ENCODE data around the gene ASNSD1.
A peak's percentile ranks its signal among the peaks of the same experiment; 100 is the strongest.
"Not testable (repeated sequence)": the region's sequence is repeated elsewhere in the genome, so short reads cannot be mapped to it uniquely, and the experiment has no call there.

Gene ASNSD1

GRCh38 chr2:189648846-189649509, 12.3 kb upstream of the ASNSD1 start:
- no peak for DNase-seq

DNA sequence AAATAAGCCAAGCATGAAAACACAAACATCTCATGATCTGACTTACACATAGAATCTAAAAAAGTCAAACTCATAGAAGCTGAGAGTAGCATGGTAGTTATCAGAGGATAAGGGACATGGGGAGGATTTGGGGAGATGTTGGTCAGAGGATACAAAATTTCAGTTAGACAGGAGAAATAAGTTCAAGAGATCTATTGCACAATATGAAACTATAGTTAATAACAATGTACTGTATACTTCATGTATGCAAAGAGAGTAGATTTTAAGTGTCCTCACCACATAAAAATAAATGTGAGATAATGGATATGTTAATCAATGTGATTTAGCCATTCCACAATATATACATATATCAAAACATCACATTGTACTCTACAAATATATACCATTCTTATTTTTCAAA, 10.0 kb upstream of the ASNSD1 start:
- no peak for DNase-seq

- DNase-seq, result not testable (repeated sequence)
These were observed 7.8 kb upstream of the ASNSD1 start for GRCh38 chr2:189653464-189653863.

- no peak for DNase-seq
These were observed 6.6 kb upstream of the ASNSD1 start for GRCh38 chr2:189654641-189655040.

DNA sequence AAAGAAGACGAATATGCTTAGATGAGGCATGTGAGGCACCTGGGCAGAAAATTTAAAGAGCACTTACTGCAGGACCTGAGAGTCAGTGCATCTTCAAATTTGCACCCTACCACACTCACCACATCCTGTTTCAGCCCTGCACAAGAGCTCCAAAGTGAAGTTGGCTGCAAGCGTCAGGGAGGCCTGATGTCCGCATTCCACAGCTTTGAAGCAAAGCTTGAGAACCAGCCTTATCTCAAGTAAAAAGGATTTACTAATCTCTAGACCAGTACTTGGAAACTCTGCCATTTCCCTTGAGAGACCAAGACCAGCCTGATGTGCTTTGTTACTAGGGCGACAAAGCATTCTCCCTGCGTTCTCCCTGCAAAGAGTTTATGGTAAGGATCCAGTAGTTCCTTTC, 3.4 kb upstream of the ASNSD1 start:
- no peak for DNase-seq

- DNase-seq, result no peak
These were observed 2.7 kb upstream of the ASNSD1 start for GRCh38 chr2:189658306-189659212.

GRCh38 chr2:189659734-189660133, 1.5 kb upstream of the ASNSD1 start:
- no peak for DNase-seq

DNA sequence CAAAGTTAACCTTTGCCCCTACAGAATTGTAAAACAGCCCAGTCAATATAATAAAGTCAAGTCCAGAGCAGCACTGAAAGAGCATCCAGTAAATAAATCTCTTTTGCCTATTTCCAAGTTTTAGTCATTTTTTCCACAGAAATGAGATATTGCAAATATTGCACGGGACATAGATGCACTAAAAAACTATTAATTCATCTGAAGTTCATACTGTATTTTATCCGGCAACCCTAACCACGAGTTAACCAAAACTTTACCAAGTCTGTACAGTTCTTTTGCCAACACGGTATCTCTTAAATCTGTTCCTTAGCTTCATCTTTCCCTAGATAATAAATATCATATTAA, 484 bp upstream of the ASNSD1 start:
- DNase-seq, result no peak

- DNase-seq, result no peak
These were observed 680 bp downstream of the ASNSD1 start for GRCh38 chr2:189661957-189662321.

DNA sequence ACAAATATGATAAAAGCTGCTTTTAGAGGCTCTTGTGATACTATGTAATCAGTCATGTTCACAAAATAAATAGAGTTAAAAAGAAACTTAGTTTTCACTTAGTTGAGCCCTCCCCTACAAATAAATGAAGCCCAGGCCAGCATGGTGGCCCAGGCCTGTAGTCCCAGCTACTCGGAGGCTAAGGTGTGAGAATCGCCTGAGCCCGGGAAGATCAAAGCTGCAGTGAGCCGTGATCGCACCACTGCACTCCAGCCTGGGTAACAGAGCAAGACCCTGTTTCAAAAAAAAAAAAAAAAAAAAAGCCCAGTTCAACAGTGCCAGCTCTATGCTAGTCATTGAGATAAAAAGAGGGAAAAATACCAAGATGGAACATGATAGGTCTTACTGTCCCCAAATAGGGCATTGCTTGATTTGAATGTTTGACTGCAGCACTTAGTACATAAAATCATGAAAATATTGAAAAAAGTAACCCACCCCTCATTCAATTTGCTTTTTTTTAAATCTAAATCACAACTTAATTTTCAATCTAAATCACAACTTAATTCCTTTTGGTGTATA, 1.5 kb downstream of the ASNSD1 start:
- DNase-seq, result no peak

GRCh38 chr2:189663319-189663718, 2.1 kb downstream of the ASNSD1 start:
- not testable (repeated sequence) for DNase-seq

GRCh38 chr2:189669913-189670312, 8.7 kb downstream of the ASNSD1 start:
- no peak for DNase-seq

- DNase-seq, result no peak
These were observed 12.6 kb downstream of the ASNSD1 start for GRCh38 chr2:189673661-189674373.

GRCh38 chr2:189674374-189675112, 13.3 kb downstream of the ASNSD1 start, which contains the start of gene ANKAR:
Gene ANKAR (plus strand): TSS chr2:189674670. CDS start chr2:189676491, 1,821 bp downstream.
- peak; percentile 18 for DNase-seq

DNA sequence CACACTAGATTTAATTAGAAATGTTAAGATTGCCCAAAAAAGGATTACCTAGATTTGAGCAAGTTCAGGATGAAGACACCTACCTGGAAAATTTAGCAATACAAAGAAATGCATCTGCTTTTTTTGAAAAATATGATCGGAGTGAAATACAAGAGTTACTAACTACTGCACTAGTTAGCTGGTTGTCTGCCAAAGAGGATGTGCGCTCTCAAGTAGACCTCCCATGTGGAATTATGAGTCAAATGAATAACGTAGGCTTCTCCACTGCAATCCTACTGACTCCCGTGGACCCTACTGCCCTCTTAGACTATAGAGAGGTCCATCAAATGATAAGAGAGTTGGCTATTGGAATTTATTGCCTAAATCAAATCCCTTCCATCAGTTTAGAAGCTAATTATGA, 15.2 kb downstream of the ASNSD1 start:
- no peak for DNase-seq

DNA sequence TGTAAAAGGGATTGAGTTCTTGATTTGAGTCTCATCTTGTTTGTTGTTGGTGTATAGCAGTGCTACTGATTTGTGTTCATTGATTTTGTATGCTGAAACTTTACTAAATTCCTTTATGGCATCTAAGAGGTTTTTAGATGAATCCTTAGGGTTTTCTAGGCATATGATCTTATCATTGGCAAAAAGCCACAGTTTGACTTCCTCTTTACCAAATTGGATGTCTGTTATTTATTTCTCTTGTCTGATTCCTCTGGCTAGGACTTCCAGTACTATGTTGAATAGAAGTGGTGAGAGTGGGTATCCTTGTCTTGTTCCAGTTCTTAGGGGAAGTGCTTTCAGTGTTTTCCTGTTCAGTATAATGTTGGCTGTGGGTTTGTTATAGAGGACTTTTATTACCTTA, 18.0 kb downstream of the ASNSD1 start:
- no peak for DNase-seq

- no peak for DNase-seq
These were observed 19.9 kb downstream of the ASNSD1 start for GRCh38 chr2:189681203-189681602.

GRCh38 chr2:189681903-189682302, 20.6 kb downstream of the ASNSD1 start:
- DNase-seq, result no peak

DNA sequence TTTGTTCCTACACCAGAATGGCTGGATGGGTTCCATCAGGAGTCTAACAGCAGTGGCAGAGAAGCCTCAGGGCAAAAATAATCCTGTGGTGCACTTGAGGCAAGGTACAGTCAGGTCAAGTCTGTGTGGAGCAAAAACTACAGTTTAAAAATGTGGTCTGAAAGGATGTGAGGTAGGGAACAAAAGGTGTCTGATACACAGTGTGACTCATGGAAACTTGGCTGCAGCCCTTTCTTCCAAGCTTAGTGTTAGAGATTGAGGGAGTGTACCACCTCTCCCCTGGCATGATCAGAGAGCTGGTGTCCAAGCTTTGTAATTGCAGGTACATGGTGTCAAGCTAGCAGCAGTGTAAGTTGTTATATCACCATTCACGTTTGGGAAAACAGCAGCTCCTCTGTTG, 22.1 kb downstream of the ASNSD1 start:
- DNase-seq, result no peak

GRCh38 chr2:189684811-189685210, 23.6 kb downstream of the ASNSD1 start:
- no peak for DNase-seq

- peak; percentile 15 for DNase-seq
These were observed 24.4 kb downstream of the ASNSD1 start for GRCh38 chr2:189685540-189686229.

DNA sequence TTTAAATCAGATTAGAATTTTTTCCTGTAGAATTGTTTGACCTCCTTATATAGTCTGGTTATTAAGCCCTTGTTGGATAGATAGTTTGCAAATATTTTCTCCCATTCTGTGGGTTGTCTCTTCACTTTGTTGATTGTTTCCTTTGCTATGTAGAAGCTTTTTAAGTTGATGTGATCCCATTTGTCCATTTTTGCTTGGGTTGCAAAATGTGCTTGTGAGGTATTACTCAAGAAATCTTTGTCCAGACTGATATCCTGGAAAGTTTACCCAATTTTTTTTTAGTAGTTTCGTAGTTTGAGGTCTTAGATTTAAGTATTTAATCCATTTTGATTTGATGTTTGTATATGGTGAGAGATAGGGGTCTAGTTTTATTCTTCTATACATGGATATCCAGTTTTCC, 26.5 kb downstream of the ASNSD1 start:
- DNase-seq, result not testable (repeated sequence)
